Middle frontal gyrus (tissue), 1 donor: ENCODE measurements around the gene FOXC2.

Experiments
- DNase-seq: peaks from one replicate; pipeline ENCODE4 v3.0.0-alpha.2; 2015; ENCODE audit warnings: low spot score; ENCODE audit errors: extremely low spot score

FOXC2 gene

DNA sequence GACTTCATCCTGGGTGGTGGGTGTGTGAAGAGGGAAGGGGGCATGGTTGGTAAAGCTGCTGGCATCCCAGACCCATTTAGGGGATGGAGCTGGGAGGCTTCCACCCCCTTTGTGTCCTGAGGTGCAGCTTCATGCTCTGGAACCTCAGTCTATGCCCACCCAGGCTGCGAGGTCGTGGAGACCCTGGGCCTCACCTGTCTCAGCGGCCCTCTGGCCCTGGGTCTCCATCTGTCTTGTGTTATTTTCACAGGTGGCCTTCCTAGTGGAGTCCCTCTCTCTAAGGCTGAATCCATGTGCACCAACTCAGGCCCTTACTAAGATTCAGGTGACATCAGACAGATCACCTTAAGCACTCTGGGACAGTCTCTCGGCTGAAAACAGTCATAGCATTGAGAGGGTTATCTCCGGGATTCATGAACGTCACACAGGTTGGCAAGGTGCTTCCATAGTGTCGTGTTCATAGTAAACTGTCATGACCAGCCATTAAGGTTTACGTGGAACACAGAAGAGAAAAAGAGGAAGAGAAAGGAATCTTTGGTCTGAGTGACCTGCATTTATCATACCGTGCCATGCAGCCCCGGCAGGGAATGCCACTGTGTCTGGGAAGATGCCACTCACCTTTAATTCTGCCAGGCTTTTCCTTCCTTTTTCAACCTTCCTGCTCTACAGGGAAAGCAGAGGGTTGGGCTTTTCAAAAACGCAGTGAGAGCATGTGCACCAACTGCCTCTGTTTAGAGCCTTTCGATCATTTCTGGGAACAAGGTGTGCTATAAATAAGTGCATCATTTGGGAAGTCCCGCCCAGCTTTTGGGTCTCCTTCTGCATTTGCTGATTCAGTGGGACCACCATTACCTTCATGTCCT lies 7.2 kb downstream of the FOXC2 start:
- DNase-seq = no peak

DNA sequence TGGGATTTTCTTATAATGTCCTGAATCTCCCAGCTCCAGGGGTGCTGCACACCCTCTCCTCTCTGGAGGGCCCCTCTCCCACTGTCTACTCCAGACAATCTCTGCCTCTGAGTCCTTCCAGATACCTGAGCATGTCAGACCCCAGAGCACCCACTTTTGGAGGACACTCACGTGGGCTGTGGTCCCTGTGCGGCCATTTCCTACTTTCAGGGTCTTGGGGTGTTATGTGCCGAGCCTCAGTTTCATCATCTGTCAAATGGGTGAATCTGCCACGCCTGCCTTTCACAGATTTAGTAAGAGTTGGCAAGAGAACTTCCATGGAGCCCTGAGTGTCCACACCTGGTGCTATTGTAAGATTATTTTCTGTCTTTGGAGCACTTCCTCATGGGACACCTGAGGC lies 8.0 kb downstream of the FOXC2 start:
- DNase-seq = no peak

- no peak for DNase-seq
Measured at GRCh38 chr16:86575095-86575685, 8.6 kb downstream of the FOXC2 start.

GRCh38 chr16:86575754-86576557 lies 9.3 kb downstream of the FOXC2 start:
- no peak for DNase-seq

- no peak for DNase-seq
Measured at GRCh38 chr16:86576591-86577313, 10.1 kb downstream of the FOXC2 start.

DNA sequence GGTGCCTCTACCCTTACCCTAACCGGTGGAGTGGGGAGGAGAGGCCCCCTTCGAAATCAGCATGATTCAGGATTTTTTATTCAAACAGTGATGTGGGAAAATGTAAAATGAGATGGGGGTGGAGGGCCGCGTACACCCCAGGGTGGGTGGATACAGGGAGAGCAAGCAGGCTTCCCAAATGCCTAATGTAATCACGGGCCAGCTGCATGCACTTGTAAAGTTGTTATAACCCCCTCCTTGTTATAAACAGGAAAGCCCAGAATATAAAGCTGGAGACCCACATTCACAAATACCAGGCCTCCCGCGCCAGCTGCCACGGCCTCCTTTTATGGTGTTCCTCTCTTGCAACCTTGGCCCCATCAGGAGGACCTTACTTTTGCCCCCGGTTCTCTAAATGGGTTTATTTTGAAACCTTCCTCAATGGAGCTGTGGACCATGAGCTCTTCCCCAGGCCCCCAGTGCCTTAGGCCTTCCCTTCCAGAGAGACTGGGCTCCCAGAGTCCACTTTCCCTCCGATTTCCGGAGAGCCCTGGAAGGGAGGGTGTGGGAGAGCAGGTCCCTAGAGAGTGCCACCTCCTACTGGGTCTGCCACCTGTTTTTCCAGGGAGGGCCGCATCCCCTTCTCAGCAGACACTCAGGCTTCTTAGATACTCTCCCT lies 10.8 kb downstream of the FOXC2 start:
- no peak for DNase-seq

- no peak for DNase-seq
Measured at GRCh38 chr16:86578061-86578599, 11.5 kb downstream of the FOXC2 start, which contains the start of gene FOXL1. TSS of gene FOXL1 (plus strand) at chr16:86578549. CDS start at chr16:86578724, 175 bp downstream.

- no peak for DNase-seq
Measured at GRCh38 chr16:86578611-86579267, 12.1 kb downstream of the FOXC2 start.

- no peak for DNase-seq
Measured at GRCh38 chr16:86579268-86580062, 12.8 kb downstream of the FOXC2 start.

DNA sequence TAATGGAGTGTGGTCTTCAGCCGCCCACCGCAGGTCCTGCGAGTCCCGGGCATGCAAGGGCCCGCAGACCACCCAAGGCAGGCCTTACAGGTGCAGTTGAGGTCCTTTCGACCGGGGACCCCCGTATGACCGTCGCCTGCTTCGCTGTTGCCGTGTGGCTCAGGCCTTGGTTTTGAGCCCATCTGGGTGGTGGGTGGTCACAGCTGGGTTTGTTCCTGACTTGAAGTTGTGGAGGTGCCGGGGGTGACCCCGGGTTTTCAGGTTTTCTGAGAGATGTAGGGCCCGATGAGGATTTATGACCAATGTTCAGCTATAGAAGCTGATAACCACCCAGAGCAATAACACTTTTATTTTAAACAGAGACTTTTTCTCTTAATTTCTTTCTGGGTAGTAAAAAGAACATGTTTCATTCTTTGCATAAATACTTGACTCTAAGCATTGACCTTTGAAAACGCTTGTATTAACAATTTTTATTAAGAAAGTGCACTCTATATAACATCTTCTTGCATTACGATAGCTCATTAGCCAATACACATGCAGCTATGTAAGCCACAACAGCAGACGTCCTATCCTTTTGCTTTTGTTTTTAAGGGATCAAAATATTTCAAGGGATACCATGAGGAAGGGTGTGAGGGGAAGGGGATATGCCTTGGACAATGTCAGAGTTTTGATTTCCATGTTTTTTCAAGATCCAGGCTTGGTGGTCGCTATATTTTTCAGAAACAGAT lies 13.6 kb downstream of the FOXC2 start:
- no peak for DNase-seq

DNA sequence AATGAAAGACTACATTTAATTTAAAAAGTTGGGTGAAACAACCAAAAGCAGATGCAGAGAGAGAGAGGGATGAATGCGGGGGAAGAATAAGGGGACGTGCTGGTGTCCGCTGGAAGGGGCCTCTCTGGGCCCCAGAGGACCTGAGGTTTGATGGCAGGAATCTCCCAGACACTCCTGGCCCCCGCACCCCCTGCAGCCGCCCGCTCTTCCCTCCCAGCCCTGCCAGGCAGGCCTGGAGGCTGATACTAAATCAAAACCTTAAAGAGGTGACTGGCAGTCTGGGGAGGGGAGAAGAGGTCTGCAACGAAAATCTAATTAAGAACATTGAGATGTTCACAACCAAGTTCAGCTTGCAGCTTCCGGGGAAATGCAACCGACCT lies 14.2 kb downstream of the FOXC2 start:
- no peak for DNase-seq

DNA sequence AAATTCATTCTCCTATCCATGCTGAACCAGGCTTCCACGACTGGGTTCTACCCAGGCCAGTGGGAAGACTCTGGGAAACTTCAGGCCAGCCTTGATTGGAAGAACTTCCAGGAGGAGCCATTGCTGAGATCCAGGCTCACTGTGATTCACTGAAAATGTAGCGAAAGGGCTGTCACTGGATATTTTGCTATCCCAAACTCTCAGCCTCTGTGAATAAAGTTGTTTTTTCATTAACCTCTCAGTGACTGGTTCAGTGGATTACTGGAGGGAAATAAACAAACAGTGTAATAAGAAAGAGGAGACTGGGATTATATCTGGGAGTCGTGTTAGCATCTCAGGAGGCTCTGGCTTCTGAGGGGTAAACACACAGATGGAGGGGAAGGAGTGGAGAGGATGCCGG lies 14.8 kb downstream of the FOXC2 start:
- DNase-seq = no peak

DNA sequence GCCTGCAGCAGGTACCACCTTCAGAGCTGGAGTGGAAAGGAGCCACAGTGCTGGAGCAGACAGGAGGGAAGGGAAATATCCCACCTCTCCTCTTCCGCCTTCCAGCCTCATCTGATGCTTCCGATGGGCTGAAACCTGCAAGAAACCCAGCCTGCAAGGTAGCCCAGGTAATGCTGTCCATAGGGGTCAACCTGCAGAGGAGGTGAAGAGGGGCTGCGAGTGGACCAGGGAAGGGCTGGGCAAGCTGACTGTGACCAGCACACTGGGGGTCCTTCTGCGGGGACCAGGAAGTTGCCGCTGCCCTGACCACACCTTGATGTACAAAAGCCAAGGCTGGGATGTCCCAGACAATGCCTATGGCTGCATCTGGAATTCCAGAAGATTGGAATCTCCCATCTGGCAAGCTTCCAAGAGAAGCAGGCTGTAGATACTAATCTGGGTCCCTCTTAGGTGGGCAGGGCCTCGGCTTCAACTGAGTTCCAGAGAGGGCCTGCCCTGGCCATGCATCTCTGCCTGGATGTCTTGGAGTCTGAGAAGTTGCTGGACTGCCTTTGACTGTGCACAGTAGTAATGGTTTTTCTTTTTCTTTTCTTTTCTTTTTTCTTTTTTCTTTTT lies 17.5 kb downstream of the FOXC2 start:
- DNase-seq = no peak

DNA sequence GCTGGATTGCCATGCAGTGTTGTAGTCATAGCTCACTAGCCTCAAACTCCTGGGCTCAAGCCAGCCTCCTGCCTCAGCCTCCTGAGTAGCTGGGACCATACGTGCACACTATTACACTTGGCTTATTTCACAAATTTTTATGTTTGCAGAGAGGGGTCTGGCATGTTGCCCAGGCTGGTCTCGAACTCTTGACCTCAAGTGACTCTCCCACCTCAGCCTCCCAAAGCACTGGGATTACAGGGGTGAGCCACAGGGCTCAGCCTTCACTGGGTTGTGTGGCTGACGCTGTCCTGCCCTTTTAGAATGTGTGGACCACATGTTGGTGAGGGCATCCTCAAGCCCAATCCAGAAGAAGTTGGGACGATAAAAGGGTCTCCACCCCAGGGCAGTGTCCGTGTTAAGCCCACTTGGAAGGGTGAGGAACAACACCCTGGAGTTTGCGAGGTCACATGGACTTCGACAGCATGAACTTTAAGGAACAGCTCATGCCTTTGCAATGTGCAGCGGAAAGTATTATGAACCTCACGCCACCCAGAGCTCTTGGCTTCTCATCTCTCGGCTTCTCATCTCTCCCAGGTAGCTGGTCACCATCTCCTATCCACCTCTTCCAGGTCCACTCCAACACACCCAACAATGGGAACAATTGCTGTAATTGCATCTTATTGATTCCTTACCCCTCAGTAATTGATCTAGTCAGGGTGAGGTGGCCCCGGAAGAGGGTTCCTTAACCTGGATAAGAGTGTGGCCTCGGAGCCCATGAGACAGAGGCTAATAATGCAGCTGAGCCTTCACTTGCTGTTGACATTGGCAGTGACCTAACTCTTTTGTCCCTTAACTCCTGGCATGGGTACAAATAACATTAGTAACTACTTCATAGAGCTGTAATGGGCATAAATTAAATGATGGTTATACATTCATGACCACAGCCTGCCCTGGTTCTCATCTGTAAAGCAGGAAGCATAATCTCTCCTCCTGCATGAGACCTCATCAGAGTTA lies 18.4 kb downstream of the FOXC2 start:
- no peak for DNase-seq

DNA sequence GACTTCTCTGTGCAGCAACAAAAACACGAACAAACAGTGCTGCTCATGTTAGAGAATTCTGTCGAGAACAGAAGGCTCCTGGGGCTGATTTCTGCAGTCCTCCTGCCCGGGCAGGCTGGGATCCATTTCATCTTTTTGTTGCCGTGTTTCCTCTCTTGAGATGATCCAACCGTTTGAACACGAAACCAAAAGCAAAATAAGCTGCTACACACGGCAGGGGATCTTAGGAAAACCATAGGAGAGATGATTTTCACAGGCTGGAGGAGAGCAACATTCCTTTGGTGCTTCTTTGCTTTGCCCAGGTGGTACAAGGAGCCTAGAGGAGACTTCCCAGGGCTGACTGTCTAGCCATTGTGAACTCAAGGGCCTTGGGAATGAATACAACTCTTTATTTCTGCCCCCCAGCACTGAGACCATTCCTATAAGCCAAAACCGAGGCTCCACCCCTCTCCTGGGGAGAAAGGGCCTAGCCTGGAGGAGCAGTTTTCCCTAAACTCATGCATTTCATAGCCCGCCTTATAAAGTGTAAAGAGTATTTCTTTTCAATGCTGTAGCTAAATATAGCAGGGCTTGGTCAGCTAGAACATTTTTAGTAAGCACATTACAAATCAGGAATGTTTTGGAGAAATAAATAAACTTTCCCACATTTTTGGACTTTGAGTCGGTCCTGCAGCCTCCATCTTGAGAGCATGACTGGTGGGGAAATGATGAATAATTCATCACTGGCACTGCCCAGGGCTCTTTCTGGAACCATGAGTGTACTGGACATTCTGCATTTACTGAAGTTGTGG lies 19.4 kb downstream of the FOXC2 start:
- DNase-seq = no peak

DNA sequence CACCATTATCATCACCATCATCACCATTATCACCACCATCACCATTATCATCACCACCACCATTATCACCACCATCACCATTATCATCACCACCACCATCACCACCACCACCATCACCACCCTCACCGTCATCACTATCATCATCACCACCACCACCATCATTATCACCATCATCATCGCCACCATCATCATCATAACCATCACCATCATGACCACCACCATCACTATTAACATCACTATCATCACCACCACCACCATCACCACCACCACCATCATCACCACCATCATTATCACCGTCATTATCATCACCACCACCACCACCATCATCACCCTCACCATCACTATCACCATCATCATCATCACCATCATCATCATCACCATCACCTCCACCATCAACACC lies 20.9 kb downstream of the FOXC2 start:
- no peak for DNase-seq
